ENCODE measurements around the gene VAV1.

Gene VAV1

DNA sequence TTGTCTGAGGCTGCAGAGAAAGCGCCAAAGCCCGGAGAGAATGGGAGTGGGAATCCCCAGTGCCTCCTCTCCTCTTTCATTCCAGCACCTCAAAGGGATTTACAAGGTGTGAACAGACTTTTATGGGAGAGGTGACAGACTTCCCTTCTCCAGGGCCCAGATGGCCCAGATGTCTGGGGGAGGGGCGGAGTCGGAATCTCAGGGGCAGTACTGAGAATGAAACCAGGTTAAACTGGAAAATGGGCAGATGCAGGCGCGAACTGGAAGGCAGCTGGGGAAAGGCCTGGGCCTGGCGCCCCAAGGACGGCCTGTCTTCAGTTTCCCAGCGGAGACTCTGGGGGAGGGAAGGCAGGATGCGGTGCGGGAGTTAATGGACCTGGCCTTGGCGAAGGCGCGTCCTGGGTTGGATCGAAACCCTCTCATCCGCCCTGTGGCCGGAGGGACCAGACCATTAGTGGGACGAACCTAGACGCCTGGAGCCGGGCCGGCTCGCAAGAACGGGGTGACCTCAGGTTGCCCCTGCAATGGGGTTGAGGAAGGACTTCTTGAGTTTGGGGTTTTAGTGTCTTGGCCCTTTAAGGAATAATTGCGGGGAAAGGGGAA lies 33.6 kb upstream of the VAV1 start (continued):
- TF ChIP-seq, protein P1, sequence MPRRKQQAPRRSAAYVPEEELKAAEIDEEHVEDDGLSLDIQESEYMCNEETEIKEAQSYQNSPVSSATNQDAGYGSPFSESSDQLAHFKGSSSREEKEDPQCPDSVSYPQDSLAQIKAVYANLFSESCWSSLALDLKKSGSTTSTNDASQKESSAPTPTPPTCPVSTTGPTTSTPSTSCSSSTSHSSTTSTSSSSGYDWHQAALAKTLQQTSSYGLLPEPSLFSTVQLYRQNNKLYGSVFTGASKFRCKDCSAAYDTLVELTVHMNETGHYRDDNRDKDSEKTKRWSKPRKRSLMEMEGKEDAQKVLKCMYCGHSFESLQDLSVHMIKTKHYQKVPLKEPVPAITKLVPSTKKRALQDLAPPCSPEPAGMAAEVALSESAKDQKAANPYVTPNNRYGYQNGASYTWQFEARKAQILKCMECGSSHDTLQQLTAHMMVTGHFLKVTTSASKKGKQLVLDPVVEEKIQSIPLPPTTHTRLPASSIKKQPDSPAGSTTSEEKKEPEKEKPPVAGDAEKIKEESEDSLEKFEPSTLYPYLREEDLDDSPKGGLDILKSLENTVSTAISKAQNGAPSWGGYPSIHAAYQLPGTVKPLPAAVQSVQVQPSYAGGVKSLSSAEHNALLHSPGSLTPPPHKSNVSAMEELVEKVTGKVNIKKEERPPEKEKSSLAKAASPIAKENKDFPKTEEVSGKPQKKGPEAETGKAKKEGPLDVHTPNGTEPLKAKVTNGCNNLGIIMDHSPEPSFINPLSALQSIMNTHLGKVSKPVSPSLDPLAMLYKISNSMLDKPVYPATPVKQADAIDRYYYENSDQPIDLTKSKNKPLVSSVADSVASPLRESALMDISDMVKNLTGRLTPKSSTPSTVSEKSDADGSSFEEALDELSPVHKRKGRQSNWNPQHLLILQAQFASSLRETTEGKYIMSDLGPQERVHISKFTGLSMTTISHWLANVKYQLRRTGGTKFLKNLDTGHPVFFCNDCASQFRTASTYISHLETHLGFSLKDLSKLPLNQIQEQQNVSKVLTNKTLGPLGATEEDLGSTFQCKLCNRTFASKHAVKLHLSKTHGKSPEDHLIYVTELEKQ (tag by site-specific recombination; IDR thresholded peaks at IDR 0.05; ENCODE audit: borderline replicate concordance), result no peak
- 0 out of 2 replicates have a peak, but pooled peaks have one; percentile 50 for TF ChIP-seq ZBTB7A (tag by site-specific recombination; IDR thresholded peaks at IDR 0.05; ENCODE audit: low read depth)
- TF ChIP-seq GFI1B (tag by site-specific recombination; IDR thresholded peaks at IDR 0.05), result no peak
- peak; percentile 48; the same call in 1 of the 2 replicates for TF ChIP-seq SP2 (tag by site-specific recombination; IDR thresholded peaks at IDR 0.05)
- no peak for TF ChIP-seq ZNF132 (tag by site-specific recombination; IDR thresholded peaks at IDR 0.05; ENCODE audit: borderline replicate concordance)
- TF ChIP-seq ZNF133 (tag by site-specific recombination; IDR thresholded peaks at IDR 0.05), result no peak
- TF ChIP-seq ZNF433 (tag by site-specific recombination; IDR thresholded peaks at IDR 0.05; ENCODE audit: low read depth), result no peak
- TF ChIP-seq, protein P2, sequence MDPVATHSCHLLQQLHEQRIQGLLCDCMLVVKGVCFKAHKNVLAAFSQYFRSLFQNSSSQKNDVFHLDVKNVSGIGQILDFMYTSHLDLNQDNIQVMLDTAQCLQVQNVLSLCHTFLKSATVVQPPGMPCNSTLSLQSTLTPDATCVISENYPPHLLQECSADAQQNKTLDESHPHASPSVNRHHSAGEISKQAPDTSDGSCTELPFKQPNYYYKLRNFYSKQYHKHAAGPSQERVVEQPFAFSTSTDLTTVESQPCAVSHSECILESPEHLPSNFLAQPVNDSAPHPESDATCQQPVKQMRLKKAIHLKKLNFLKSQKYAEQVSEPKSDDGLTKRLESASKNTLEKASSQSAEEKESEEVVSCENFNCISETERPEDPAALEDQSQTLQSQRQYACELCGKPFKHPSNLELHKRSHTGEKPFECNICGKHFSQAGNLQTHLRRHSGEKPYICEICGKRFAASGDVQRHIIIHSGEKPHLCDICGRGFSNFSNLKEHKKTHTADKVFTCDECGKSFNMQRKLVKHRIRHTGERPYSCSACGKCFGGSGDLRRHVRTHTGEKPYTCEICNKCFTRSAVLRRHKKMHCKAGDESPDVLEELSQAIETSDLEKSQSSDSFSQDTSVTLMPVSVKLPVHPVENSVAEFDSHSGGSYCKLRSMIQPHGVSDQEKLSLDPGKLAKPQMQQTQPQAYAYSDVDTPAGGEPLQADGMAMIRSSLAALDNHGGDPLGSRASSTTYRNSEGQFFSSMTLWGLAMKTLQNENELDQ (tag by site-specific recombination; IDR thresholded peaks at IDR 0.05; ENCODE audit: low read depth), result no peak
- TF ChIP-seq, protein P3, sequence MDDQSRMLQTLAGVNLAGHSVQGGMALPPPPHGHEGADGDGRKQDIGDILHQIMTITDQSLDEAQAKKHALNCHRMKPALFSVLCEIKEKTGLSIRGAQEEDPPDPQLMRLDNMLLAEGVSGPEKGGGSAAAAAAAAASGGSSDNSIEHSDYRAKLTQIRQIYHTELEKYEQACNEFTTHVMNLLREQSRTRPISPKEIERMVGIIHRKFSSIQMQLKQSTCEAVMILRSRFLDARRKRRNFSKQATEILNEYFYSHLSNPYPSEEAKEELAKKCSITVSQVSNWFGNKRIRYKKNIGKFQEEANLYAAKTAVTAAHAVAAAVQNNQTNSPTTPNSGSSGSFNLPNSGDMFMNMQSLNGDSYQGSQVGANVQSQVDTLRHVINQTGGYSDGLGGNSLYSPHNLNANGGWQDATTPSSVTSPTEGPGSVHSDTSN (CRISPR knock-in tag; IDR thresholded peaks at IDR 0.05), result no peak
- TF ChIP-seq ZNF184 (tag by site-specific recombination; IDR thresholded peaks at IDR 0.05), result no peak
- 0 out of 2 replicates have a peak, but pooled peaks have one; percentile 10 for TF ChIP-seq ZBTB48 (tag by site-specific recombination; IDR thresholded peaks at IDR 0.05)
- TF ChIP-seq ZNF560 (tag by site-specific recombination; IDR thresholded peaks at IDR 0.05; ENCODE audit: borderline replicate concordance), result no peak
- peak; percentile 84; the same call in 1 of the 2 replicates for TF ChIP-seq MZF1 (tag by site-specific recombination; IDR thresholded peaks at IDR 0.05; ENCODE audit: borderline replicate concordance)
- TF ChIP-seq OVOL3 (tag by site-specific recombination; IDR thresholded peaks at IDR 0.05), result no peak
- TF ChIP-seq ZBTB21 (tag by site-specific recombination; IDR thresholded peaks at IDR 0.05), result no peak
- no peak for TF ChIP-seq SCRT2 (tag by site-specific recombination; IDR thresholded peaks at IDR 0.05)
- TF ChIP-seq ZNF223 (tag by site-specific recombination; IDR thresholded peaks at IDR 0.05), result no peak
- TF ChIP-seq, protein P4, sequence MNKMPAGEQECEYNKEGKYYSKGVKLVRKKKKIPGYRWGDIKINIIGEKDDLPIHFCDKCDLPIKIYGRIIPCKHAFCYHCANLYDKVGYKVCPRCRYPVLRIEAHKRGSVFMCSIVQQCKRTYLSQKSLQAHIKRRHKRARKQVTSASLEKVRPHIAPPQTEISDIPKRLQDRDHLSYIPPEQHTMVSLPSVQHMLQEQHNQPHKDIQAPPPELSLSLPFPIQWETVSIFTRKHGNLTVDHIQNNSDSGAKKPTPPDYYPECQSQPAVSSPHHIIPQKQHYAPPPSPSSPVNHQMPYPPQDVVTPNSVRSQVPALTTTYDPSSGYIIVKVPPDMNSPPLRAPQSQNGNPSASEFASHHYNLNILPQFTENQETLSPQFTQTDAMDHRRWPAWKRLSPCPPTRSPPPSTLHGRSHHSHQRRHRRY (tag by site-specific recombination; IDR thresholded peaks at IDR 0.05), result no peak
- TF ChIP-seq ZNF266 (tag by site-specific recombination; IDR thresholded peaks at IDR 0.05; ENCODE audit: low read depth), result no peak
- no peak for TF ChIP-seq GLIS1 (tag by site-specific recombination; IDR thresholded peaks at IDR 0.05)
- TF ChIP-seq ZNF426 (tag by site-specific recombination; IDR thresholded peaks at IDR 0.05), result no peak
- no peak for TF ChIP-seq ZNF274 (IDR thresholded peaks at IDR 0.05; ENCODE audit: low read length)
- no peak for TF ChIP-seq ZNF274 (tag by site-specific recombination; IDR thresholded peaks at IDR 0.05; ENCODE audit: borderline replicate concordance)
- 0 out of 2 replicates have a peak, but pooled peaks have one; percentile 42 for TF ChIP-seq ZXDB (tag by site-specific recombination; IDR thresholded peaks at IDR 0.05)
- no peak for TF ChIP-seq ZNF416 (tag by site-specific recombination; IDR thresholded peaks at IDR 0.05)
- no peak for TF ChIP-seq YY1 (tag by site-specific recombination; IDR thresholded peaks at IDR 0.05)
- TF ChIP-seq ZNF391 (tag by site-specific recombination; IDR thresholded peaks at IDR 0.05; ENCODE audit: borderline replicate concordance, low read depth), result no peak
- no peak for TF ChIP-seq ZNF404 (tag by site-specific recombination; IDR thresholded peaks at IDR 0.05)
- TF ChIP-seq ZNF140 (tag by site-specific recombination; IDR thresholded peaks at IDR 0.05), result no peak
- TF ChIP-seq KLF7 (tag by site-specific recombination; IDR thresholded peaks at IDR 0.05; ENCODE audit: borderline replicate concordance), result no peak

All from HEK293 (cell line).